Common myeloid progenitor, CD34-positive (primary cell): ENCODE results near the gene NQO2.
"Not testable (repeated sequence)": the region's sequence is repeated elsewhere in the genome, so short reads cannot be mapped to it uniquely, and the experiment has no call there.

Source experiments
- CTCF ChIA-PET: fragments of 350-600 bp; sonication (Branson Sonifier 250); formaldehyde crosslinking; loops from one replicate; lab custom pipeline; 2021; ENCODE audit warnings: antibody characterized with exemption; lab: Charles Lee
- POLR2A ChIA-PET: fragments of 350-600 bp; sonication (Branson Sonifier 250); formaldehyde crosslinking; loops from one replicate; lab custom pipeline; 2021; ENCODE audit warnings: antibody characterized with exemption; lab: Charles Lee
- DNase-seq, 3 donors: peaks; one replicate each; pipeline versions ENCODE4 v3.0.0 to v3.0.0-alpha.2; 2013
- H3K27ac ChIP-seq, 2 experiments: 1 replicate in 1 of 2; 2 replicates in 1 of 2; pipeline ENCODE4 v1.7.0; 2013; ENCODE audit warnings: inconsistent platforms in 2 of 2, low read length in 2 of 2, mild to moderate bottlenecking in 2 of 2, low read depth in 1 of 2, moderate library complexity in 1 of 2; ENCODE audit not compliant: severe bottlenecking in 2 of 2, insufficient read depth in 1 of 2, poor library complexity in 1 of 2
- H3K27me3 ChIP-seq, 5 experiments: replicated peaks in 2 of 5; 1 replicate in 3 of 5; 2 replicates in 2 of 5; pipeline versions ENCODE4 v1.6.1 to v1.7.0; 2013; ENCODE audit warnings: low read length in 4 of 5, mild to moderate bottlenecking in 2 of 5, moderate library complexity in 2 of 5, inconsistent platforms in 1 of 5; ENCODE audit not compliant: insufficient read depth in 5 of 5, control insufficient read depth in 4 of 5
- H3K36me3 ChIP-seq, 4 experiments: 1 replicate in 2 of 4; 2 replicates in 2 of 4; pipeline versions ENCODE4 v1.6.1 to v1.7.0; 2013; ENCODE audit warnings: low read length in 3 of 4, control low read depth in 1 of 4, mild to moderate bottlenecking in 1 of 4; ENCODE audit not compliant: control insufficient read depth in 4 of 4, insufficient read depth in 4 of 4
- H3K4me1 ChIP-seq, 4 experiments: 1 replicate in 3 of 4; 2 replicates in 1 of 4; pipeline versions ENCODE4 v1.6.1 to v1.7.1; 2013; ENCODE audit warnings: low read length in 3 of 4, mild to moderate bottlenecking in 3 of 4, control low read depth in 1 of 4, inconsistent platforms in 1 of 4, moderate library complexity in 1 of 4; ENCODE audit not compliant: control insufficient read depth in 4 of 4, insufficient read depth in 4 of 4; ENCODE audit errors: control extremely low read depth in 1 of 4
- H3K4me3 ChIP-seq, 7 experiments: 1 replicate in 4 of 7; 2 replicates in 3 of 7; pipeline versions ENCODE4 v1.5.1 to v1.7.0; 2013; ENCODE audit warnings: mild to moderate bottlenecking in 7 of 7, low read length in 6 of 7, moderate library complexity in 6 of 7, inconsistent platforms in 2 of 7, low read depth in 2 of 7, control low read depth in 1 of 7; ENCODE audit not compliant: insufficient read depth in 4 of 7, control insufficient read depth in 1 of 7; ENCODE audit errors: extremely low read depth in 1 of 7
- H3K9me3 ChIP-seq, 5 experiments: 1 replicate in 4 of 5; 2 replicates in 1 of 5; pipeline versions ENCODE4 v1.6.1 to v1.7.1; 2013; ENCODE audit warnings: low read length in 4 of 5, mild to moderate bottlenecking in 2 of 5, inconsistent platforms in 1 of 5, low read depth in 1 of 5, moderate library complexity in 1 of 5; ENCODE audit not compliant: control insufficient read depth in 4 of 5, insufficient read depth in 2 of 5; ENCODE audit errors: control extremely low read depth in 1 of 5
- WGBS: methylation state at CpG from one replicate; pipeline ENCODE4 v1.1.5; 2013; ENCODE audit not compliant: insufficient coverage; 5-methylcytosine and 5-hydroxymethylcytosine counted together

The NQO2 gene

DNA sequence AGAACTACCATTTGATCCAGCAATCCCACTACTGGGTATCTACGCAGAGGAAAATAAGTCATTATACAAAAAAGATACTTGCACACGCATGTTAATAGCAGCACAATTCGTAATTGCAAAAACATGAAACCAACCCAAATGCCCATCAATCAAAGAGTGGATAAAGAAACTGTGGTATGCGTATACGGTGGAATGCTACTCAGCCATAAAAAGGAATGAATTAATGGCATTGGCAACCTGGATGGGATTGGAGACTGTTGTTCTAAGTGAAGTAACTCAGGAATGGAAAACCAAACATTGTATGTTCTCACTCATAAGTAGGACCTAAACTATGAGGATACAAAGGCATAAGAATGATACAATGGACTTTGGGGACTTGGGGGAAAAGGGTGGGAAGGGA lies 27.0 kb upstream of the NQO2 start:
- POLR2A ChIA-PET, result interaction anchor here (0.6 kb wide), 1 partner anchor 21 kb away, joined by 3 read pairs; no protein-coding TSS in a partner anchor
- WGBS, result no CpG with 5 or more reads among the region's 5 CpGs
- DNase-seq, H3K9me3 ChIP-seq, H3K27me3 ChIP-seq, H3K27ac ChIP-seq, H3K4me3 ChIP-seq, CTCF ChIA-PET, H3K36me3 ChIP-seq: not testable (repeated sequence)
- peaks cover 3 to 37% (median 10%) of the 10 kb centered on the region in 4 experiments for H3K4me1 ChIP-seq

DNA sequence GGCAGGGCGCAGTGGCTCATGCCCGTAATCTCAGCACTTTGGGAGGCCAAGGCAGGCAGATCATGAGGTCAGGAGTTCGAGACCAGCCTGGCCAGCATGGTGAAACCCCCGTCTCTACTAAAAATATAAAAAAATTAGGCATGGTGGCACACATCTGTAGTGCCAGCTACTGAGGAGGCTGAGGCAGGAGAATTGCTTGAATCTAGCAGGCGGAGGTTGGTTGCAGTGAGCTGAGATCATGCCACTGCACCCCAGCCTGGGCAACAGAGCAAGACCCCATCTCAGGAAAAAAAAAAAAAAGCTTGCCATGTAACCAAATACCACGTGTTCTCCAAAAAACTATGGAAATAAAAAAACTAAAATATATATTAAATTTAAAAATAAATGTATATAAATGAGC lies 26.5 kb upstream of the NQO2 start:
- H3K4me1 ChIP-seq, result peaks cover 3 to 37% (median 10%) of the 10 kb centered on the region in 4 experiments
- DNase-seq, H3K27me3 ChIP-seq, H3K9me3 ChIP-seq, H3K27ac ChIP-seq, H3K36me3 ChIP-seq, POLR2A ChIA-PET: not testable (repeated sequence)
- H3K4me3 ChIP-seq, result peak overlapping the region in 1 of 7 experiments; percentile 33
- CTCF ChIA-PET, result interaction anchor here (1.1 to 4.2 kb wide), 2 partner anchors 15 to 180 kb away, joined by 3 to 38 read pairs; no protein-coding TSS in a partner anchor
- 100% methylated on average over 1 of the region's 6 CpGs for WGBS

DNA sequence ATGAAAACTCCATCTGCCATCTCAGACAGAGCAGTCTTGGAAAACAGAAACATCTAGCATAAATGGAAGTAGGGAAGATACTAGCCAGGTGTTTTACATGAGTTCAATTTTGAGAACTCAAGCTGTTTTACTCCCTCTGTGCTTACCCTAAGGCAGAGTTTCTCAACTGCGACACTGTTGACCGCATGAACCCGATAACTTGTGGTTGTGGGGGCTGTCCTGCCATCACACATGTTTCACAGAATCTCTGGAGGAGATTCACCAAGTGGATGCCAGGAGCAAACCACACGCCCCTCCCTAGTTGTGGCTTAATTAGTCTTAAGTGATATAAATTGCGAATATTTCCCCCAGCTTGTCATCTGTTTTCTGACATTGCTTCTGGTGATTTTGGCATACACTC lies 26.0 kb upstream of the NQO2 start:
- Histone ChIP-seq H3K27me3 (no peaks in the 10 kb centered on the region), H3K4me1 (peaks cover 3 to 35% (median 10%) of the 10 kb centered on the region in 4 experiments), H3K36me3 (peaks cover 0 to under 1% (median 0%) of the 10 kb centered on the region in 4 experiments), H3K9me3 (no peaks in the 10 kb centered on the region), H3K27ac (no peak overlapping the region), H3K4me3 (peak overlapping the region in 2 of 7 experiments; percentile 32 to 33)
- POLR2A ChIA-PET, result interaction anchor here (1.5 kb wide), 1 partner anchor 132 kb away, joined by 4 read pairs; the partner anchor contains the start of gene SERPINB1
- 0% methylated on average over 2 of the region's 5 CpGs for WGBS
- CTCF ChIA-PET, result interaction anchor here (0.8 to 4.2 kb wide), 7 partner anchors 14 to 180 kb away, joined by 3 to 38 read pairs (median 3); no protein-coding TSS in a partner anchor
- DNase-seq, result peak; percentile 71 to 94 (median 89)

DNA sequence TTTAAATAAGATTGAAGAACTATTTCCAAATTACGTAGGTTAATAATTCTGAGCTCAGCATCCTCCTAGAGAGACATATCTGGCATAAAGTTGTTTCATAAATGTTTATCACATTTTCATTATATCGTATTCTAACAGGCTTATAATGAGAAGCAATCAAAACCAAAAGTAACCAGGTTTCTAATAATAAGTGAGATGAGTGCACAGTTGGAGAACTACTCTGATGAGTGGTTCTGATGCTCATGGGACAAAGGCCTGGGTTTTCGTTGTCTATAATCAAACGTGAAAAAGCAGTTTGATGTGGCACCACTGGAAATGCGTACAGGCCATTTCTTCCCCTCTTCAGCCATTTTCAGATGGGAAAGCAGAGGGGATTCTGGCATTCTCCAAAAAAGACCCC lies 23.6 kb upstream of the NQO2 start:
- ChIA-PET POLR2A (no interaction called here), CTCF (interaction anchor here (0.7 to 4.2 kb wide), 7 partner anchors 10 to 63 kb away, joined by 3 to 38 read pairs (median 3); no protein-coding TSS in a partner anchor)
- 72% methylated on average over 3 of the region's 5 CpGs for WGBS
- Histone ChIP-seq H3K27ac (no peak overlapping the region), H3K4me3 (no peak overlapping the region), H3K36me3 (no peaks in the 10 kb centered on the region), H3K9me3 (no peaks in the 10 kb centered on the region), H3K27me3 (no peaks in the 10 kb centered on the region), H3K4me1 (peaks cover 3 to 29% (median 9%) of the 10 kb centered on the region in 4 experiments)
- no peak for DNase-seq

DNA sequence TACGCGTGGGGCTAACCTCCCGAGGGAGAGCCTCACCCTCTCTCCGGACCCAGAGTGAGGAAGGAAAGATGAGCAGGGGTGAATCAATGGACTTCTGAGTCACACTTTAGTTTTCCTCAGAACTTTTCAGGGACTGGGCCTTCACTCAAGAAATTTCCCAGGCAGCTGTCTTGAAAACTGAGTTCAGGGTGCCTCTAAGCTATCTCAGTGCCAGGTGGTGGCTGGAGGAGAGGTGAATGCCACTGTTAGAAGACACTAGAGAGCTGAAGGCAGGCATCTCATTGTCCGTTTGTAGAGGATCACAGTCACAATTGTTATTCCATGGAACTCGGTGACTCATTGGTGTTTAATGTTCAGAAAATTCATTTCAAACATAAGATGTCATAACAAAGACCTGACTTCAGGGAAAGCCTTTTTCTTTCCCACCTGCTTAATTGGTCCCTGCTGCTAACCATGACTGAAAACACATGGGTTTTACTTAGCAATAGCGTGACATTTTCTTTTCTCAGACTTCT lies 23.1 kb upstream of the NQO2 start:
- H3K27ac ChIP-seq, result no peak overlapping the region
- no peaks in the 10 kb centered on the region for H3K9me3 ChIP-seq
- WGBS, result 96% methylated on average over 4 of the region's 7 CpGs
- peaks cover 8 to 35% (median 14%) of the 10 kb centered on the region in 4 experiments for H3K4me1 ChIP-seq
- ChIA-PET CTCF (interaction anchor here (1.3 to 4.2 kb wide), 4 partner anchors 11 to 24 kb away, joined by 3 to 38 read pairs (median 4); no protein-coding TSS in a partner anchor), POLR2A (no interaction called here)
- no peak for DNase-seq
- H3K36me3 ChIP-seq, result no peaks in the 10 kb centered on the region
- H3K27me3 ChIP-seq, result no peaks in the 10 kb centered on the region
- H3K4me3 ChIP-seq, result no peak overlapping the region

DNA sequence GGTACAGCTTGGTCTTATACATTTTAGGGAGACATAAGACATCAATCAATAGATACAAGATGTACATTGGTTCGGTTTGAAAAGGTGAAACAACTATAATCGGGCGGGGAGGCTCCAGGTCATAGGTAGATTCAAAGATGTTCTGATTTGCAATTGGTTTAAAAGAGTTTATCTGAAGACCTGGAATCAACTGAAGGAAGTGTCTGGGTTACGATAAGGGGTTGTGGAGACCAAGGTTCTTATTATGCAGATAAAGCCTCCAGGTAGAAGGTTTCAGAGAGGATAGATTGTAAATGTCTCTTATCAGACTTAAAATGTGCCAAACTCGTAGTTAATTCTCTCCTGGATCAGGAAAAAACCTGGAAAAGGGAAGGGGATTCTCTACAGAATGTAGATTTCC lies 22.4 kb upstream of the NQO2 start:
- Histone ChIP-seq H3K9me3 (no peaks in the 10 kb centered on the region), H3K36me3 (no peaks in the 10 kb centered on the region), H3K27me3 (no peaks in the 10 kb centered on the region), H3K4me3 (no peak overlapping the region), H3K27ac (no peak overlapping the region), H3K4me1 (peaks cover 13 to 35% (median 17%) of the 10 kb centered on the region in 4 experiments)
- 80% methylated on average over 4 of the region's 5 CpGs for WGBS
- ChIA-PET POLR2A (interaction anchor here (0.9 kb wide), 1 partner anchor 9 kb away, joined by 3 read pairs; no protein-coding TSS in a partner anchor), CTCF (interaction anchor here (1.2 to 5.1 kb wide), 4 partner anchors 11 to 17 kb away, joined by 4 to 45 read pairs (median 21); no protein-coding TSS in a partner anchor)
- DNase-seq, result no peak
